IPS-18a (cell line): ENCODE measurements around the gene SLC29A3.

Experiments used
- H3K27ac ChIP-seq: one replicate; pipeline ENCODE4 v1.5.1; 2013; ENCODE audit warnings: low read length
- H3K27me3 ChIP-seq: one replicate; pipeline ENCODE4 v1.6.1; 2013; ENCODE audit warnings: mild to moderate bottlenecking, low read length; ENCODE audit not compliant: control insufficient read depth, insufficient read depth
- H3K36me3 ChIP-seq: one replicate; pipeline ENCODE4 v1.6.1; 2013; ENCODE audit warnings: low read depth, low read length; ENCODE audit not compliant: control insufficient read depth
- H3K4me1 ChIP-seq: one replicate; pipeline ENCODE4 v1.6.1; 2013; ENCODE audit warnings: low read depth, low read length; ENCODE audit not compliant: control insufficient read depth
- H3K4me3 ChIP-seq: one replicate; pipeline ENCODE4 v1.5.1; 2013; ENCODE audit warnings: low read length
- H3K9ac ChIP-seq: one replicate; pipeline ENCODE4 v1.6.1; 2013; ENCODE audit warnings: mild to moderate bottlenecking, low read length, moderate library complexity
- H3K9me3 ChIP-seq: one replicate; pipeline ENCODE4 v1.6.1; 2013; ENCODE audit warnings: low read depth, low read length; ENCODE audit not compliant: control insufficient read depth

SLC29A3 gene

DNA sequence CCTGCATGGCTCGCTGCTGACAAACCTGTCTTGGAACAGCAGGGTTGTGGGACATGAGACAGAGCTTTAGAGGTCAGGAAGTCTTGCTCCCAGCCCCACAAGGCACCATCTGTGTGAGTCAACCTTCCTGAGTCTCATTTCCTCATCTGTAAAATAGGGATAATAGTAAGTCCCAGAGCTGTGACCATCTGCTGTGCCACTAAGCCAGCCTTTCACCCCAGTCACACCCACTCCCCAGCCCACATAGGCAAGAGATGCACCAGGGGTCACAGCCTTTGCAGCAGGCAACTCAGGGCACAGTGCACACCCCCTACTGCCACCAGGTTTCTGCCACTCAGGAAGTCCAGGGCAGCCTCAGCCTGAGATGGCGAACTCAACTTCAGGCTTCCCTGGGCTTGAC, 48.2 kb downstream of the SLC29A3 start:
- Histone ChIP-seq H3K36me3 (peaks cover 5% of the 10 kb centered on the region), H3K9ac (no peak overlapping the region), H3K4me1 (no peaks in the 10 kb centered on the region), H3K9me3 (no peaks in the 10 kb centered on the region), H3K27ac (no peak overlapping the region), H3K4me3 (no peak overlapping the region), H3K27me3 (no peaks in the 10 kb centered on the region)

GRCh38 chr10:71368176-71368575, 49.1 kb downstream of the SLC29A3 start:
- Histone ChIP-seq H3K9me3 (no peaks in the 10 kb centered on the region), H3K4me1 (no peaks in the 10 kb centered on the region), H3K4me3 (no peak overlapping the region), H3K27ac (no peak overlapping the region), H3K9ac (no peak overlapping the region), H3K27me3 (no peaks in the 10 kb centered on the region), H3K36me3 (no peaks in the 10 kb centered on the region)

GRCh38 chr10:71368643-71369042, 49.6 kb downstream of the SLC29A3 start:
- no peak overlapping the region for H3K9ac ChIP-seq
- H3K27ac ChIP-seq: no peak overlapping the region
- H3K36me3 ChIP-seq: no peaks in the 10 kb centered on the region
- no peaks in the 10 kb centered on the region for H3K4me1 ChIP-seq
- no peaks in the 10 kb centered on the region for H3K9me3 ChIP-seq
- no peaks in the 10 kb centered on the region for H3K27me3 ChIP-seq
- no peak overlapping the region for H3K4me3 ChIP-seq

GRCh38 chr10:71369602-71370001, 50.5 kb downstream of the SLC29A3 start:
- H3K4me3 ChIP-seq: no peak overlapping the region
- no peaks in the 10 kb centered on the region for H3K36me3 ChIP-seq
- H3K4me1 ChIP-seq: no peaks in the 10 kb centered on the region
- H3K9ac ChIP-seq: no peak overlapping the region
- no peak overlapping the region for H3K27ac ChIP-seq
- H3K27me3 ChIP-seq: peaks cover under 1% of the 10 kb centered on the region
- H3K9me3 ChIP-seq: no peaks in the 10 kb centered on the region

GRCh38 chr10:71370031-71370430, 51.0 kb downstream of the SLC29A3 start:
- no peaks in the 10 kb centered on the region for H3K4me1 ChIP-seq
- no peaks in the 10 kb centered on the region for H3K36me3 ChIP-seq
- H3K27me3 ChIP-seq: peaks cover 4% of the 10 kb centered on the region
- no peak overlapping the region for H3K4me3 ChIP-seq
- H3K9me3 ChIP-seq: no peaks in the 10 kb centered on the region
- no peak overlapping the region for H3K27ac ChIP-seq
- H3K9ac ChIP-seq: no peak overlapping the region

GRCh38 chr10:71371750-71372166, 52.7 kb downstream of the SLC29A3 start:
- no peak overlapping the region for H3K9ac ChIP-seq
- no peak overlapping the region for H3K27ac ChIP-seq
- no peaks in the 10 kb centered on the region for H3K4me1 ChIP-seq
- no peaks in the 10 kb centered on the region for H3K9me3 ChIP-seq
- H3K36me3 ChIP-seq: no peaks in the 10 kb centered on the region
- peaks cover 5% of the 10 kb centered on the region for H3K27me3 ChIP-seq
- no peak overlapping the region for H3K4me3 ChIP-seq

GRCh38 chr10:71372882-71373495, 53.9 kb downstream of the SLC29A3 start:
- H3K27ac ChIP-seq: no peak overlapping the region
- H3K9ac ChIP-seq: no peak overlapping the region
- H3K36me3 ChIP-seq: no peaks in the 10 kb centered on the region
- peaks cover 5% of the 10 kb centered on the region for H3K27me3 ChIP-seq
- no peak overlapping the region for H3K4me3 ChIP-seq
- H3K9me3 ChIP-seq: no peaks in the 10 kb centered on the region
- no peaks in the 10 kb centered on the region for H3K4me1 ChIP-seq

DNA sequence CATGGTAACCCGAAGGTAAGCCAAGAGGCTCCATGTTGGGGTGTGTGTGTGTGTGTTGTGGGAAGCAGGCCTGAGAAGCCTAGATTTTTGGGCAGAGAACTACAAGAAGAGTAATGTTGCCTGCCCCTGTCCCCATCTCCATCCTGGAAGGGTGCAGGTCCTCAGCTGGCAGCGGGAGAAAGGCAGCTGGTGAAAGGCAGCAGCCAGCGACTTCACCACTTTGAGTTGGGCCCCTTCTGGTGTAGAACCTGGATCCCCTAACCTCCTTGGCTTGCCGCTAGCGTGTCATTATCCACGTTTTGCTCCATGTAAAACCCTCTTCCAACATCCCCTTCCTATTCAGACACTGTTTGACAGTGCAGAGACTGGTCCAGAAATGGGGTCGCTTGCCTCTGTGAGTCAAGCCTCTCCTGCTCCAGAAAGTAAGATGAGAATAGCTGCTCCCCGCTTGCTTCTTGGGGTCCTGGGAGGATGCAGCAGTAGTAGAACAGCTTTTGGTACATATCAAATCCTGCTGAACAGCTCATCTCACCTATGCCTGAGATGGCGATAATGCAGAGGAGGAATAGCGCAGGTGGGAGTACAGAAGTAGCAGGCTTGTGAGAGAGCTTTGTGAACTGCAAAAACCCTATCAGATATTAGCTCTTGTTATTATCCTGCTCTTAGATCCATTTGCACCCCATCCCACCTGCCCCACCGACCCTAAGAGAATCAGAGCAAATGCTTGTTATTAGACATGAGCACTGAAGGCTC, 55.6 kb downstream of the SLC29A3 start:
- Histone ChIP-seq H3K9me3 (no peaks in the 10 kb centered on the region), H3K36me3 (no peaks in the 10 kb centered on the region), H3K9ac (no peak overlapping the region), H3K4me3 (no peak overlapping the region), H3K27ac (no peak overlapping the region), H3K27me3 (peaks cover 5% of the 10 kb centered on the region), H3K4me1 (no peaks in the 10 kb centered on the region)

DNA sequence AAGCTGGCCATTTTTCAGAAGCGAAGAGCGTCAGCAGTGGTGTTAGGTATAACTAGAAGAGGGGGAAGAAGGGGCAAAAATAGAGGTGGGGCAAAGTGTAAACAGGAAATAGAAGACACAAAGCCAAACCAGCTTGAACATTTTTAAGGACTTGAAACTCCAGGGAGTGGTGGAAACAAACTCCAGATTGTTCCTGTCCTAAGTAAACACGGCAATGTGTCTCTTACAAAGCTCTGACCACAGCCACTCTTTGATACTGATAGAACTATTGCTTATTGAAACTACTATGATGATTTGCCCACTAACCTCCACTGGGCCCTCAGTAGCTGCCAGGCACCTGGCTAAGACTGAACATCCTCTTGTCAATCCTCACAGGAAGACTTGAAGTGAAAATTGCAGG, 56.9 kb downstream of the SLC29A3 start:
- no peaks in the 10 kb centered on the region for H3K36me3 ChIP-seq
- H3K9ac ChIP-seq: no peak overlapping the region
- no peaks in the 10 kb centered on the region for H3K9me3 ChIP-seq
- no peaks in the 10 kb centered on the region for H3K4me1 ChIP-seq
- H3K27me3 ChIP-seq: peaks cover 5% of the 10 kb centered on the region
- H3K27ac ChIP-seq: no peak overlapping the region
- H3K4me3 ChIP-seq: no peak overlapping the region

DNA sequence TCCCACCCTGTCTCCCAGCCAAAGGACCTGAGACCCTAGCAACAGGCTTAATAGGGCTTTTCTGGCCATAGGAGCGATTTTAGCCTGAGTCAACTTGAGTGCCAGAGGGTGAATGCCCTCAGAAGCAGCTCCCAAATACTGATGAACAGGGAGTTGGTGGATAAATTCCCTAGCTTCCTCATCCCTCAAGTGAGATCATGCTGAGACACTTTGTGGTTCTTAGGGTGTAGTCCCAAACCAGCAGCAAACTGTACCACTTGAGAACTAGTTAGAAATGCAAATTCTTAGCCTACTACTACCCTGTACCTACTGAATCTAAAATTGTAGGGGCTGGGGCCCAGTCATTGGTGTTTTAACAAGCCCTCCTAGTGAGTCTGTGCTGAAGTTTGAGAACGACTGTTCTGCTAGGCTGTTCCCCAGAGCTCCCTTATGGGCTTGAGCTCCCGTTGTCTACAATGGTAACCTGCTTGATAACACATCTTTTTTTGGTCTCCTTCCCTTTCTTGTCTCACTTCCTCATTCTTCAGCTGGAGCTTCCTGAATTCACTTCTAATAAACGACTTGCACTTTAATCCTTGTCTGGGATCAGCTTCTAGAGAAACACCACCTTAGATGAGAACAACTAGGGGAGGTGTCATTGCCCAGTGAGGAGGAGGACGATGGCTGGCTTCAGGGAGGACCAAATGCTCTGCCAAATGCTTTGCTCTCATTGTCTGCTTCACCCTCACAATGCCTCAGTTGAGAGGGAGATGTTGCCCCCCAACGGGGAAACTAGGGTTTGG, 59.5 kb downstream of the SLC29A3 start:
- Histone ChIP-seq H3K27me3 (peaks cover 5% of the 10 kb centered on the region), H3K4me1 (no peaks in the 10 kb centered on the region), H3K27ac (no peak overlapping the region), H3K4me3 (no peak overlapping the region), H3K9ac (no peak overlapping the region), H3K36me3 (no peaks in the 10 kb centered on the region), H3K9me3 (no peaks in the 10 kb centered on the region)

GRCh38 chr10:71379118-71379766, 60.2 kb downstream of the SLC29A3 start:
- Histone ChIP-seq H3K9me3 (no peaks in the 10 kb centered on the region), H3K9ac (no peak overlapping the region), H3K4me3 (no peak overlapping the region), H3K27ac (no peak overlapping the region), H3K4me1 (no peaks in the 10 kb centered on the region), H3K36me3 (no peaks in the 10 kb centered on the region), H3K27me3 (peaks cover 5% of the 10 kb centered on the region)
